GM18507 (cell line): ENCODE results near the gene LRRC3.
"Not testable (repeated sequence)": the region's sequence is repeated elsewhere in the genome, so short reads cannot be mapped to it uniquely, and the experiment has no call there.

Experiments
- DNase-seq: peaks from one replicate; pipeline ENCODE4 v3.0.0; 2011; ENCODE audit warnings: low read depth; ENCODE audit not compliant: insufficient read length; ENCODE audit errors: extremely low spot score
- FAIRE-seq: peaks from 2 replicates; lab custom pipeline; 2011; peaks lifted over from hg19 to GRCh38; lab: Jason Lieb, UNC

The LRRC3 gene

GRCh38 chr21:44490816-44491215, 35.5 kb downstream of the LRRC3 start:
- FAIRE-seq, result no peak
- DNase-seq, result no peak

- DNase-seq (no peak), FAIRE-seq (no peak)
Measured at GRCh38 chr21:44492567-44493385, 37.5 kb downstream of the LRRC3 start.

- no peak for DNase-seq
- FAIRE-seq, result no peak
Measured at GRCh38 chr21:44494418-44494817, 39.1 kb downstream of the LRRC3 start.

GRCh38 chr21:44494956-44495355, 39.6 kb downstream of the LRRC3 start:
- FAIRE-seq, result no peak
- DNase-seq, result no peak

DNA sequence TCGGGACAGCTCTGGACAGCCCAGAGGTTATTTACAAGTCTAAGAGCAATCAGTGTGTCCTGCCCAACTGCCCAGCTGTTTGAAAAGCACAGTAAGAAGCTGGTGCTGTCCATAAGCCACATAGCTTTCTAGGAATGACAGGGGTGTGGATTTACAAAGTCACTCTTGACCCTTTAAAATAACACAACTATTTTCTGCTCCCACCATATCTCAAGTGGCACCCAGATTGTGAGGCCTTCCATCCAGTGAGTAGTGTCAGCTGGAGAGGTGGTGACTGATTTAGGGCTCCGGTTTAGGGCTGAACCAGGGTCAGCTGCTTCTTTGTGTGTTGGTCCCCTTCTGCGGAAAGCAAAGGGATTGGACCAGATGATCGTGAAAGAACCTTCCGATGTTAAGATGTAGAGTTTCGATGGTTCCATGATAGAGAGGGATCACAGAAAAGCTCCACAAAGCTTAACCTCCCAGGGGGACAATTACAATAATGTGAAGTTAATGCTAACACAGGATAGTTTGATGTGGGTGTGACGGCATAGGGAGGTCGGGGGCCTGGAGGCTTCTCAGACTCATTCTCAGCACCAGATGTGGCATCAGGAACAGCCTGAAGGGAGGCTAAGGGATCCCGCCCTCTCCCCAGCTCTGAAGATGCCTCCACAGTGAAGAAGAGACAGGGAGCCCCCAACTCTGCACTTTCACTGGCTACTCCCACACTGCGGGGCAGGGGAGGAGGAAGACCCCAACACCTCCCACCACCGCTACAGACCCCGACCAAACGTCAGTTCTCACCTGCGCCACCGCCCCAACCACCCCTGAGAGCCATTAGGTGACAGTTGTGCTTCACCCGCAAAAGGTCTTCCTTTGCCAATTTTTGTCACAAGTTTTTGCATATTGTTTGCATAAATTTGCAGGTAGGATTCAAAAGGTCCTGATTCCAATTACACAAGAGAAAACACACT, 40.6 kb downstream of the LRRC3 start:
- no peak for DNase-seq
- FAIRE-seq, result no peak

- FAIRE-seq (no peak), DNase-seq (no peak)
Measured at GRCh38 chr21:44496564-44497550, 41.5 kb downstream of the LRRC3 start.

GRCh38 chr21:44497703-44498126, 42.4 kb downstream of the LRRC3 start:
- DNase-seq (no peak), FAIRE-seq (no peak)

GRCh38 chr21:44498280-44499210, 43.2 kb downstream of the LRRC3 start:
- no peak for DNase-seq
- no peak for FAIRE-seq

GRCh38 chr21:44499211-44499560, 43.9 kb downstream of the LRRC3 start:
- DNase-seq, result no peak
- no peak for FAIRE-seq

- FAIRE-seq (no peak), DNase-seq (no peak)
Measured at GRCh38 chr21:44499631-44500030, 44.3 kb downstream of the LRRC3 start.

DNA sequence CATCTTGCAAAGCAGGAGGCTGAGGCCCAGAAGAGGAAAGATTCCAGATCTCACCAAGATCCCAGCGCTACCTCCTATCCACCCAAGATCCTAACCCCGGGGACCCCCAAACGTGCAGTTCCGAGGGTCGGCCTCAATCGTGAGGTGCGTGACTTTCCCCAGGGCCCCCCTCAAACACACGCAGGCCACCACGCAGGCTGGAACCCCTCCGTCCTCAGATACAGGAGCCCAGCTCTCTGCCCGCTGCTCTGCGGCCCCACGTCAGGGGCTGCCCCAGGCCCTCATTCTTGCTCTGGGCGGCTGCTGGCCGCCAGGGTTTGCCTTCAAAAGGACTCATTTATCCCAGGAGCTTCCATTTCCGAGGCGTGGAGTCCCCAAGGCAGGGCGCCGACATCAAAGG, 44.8 kb downstream of the LRRC3 start:
- no peak for FAIRE-seq
- DNase-seq, result no peak

GRCh38 chr21:44502171-44502958, 47.1 kb downstream of the LRRC3 start:
- FAIRE-seq (no peak), DNase-seq (no peak)

- not testable (repeated sequence) for DNase-seq, FAIRE-seq
Measured at GRCh38 chr21:44503006-44503889, 47.9 kb downstream of the LRRC3 start.

- no peak for DNase-seq
- FAIRE-seq, result no peak
Measured at GRCh38 chr21:44503901-44504399, 48.6 kb downstream of the LRRC3 start.

DNA sequence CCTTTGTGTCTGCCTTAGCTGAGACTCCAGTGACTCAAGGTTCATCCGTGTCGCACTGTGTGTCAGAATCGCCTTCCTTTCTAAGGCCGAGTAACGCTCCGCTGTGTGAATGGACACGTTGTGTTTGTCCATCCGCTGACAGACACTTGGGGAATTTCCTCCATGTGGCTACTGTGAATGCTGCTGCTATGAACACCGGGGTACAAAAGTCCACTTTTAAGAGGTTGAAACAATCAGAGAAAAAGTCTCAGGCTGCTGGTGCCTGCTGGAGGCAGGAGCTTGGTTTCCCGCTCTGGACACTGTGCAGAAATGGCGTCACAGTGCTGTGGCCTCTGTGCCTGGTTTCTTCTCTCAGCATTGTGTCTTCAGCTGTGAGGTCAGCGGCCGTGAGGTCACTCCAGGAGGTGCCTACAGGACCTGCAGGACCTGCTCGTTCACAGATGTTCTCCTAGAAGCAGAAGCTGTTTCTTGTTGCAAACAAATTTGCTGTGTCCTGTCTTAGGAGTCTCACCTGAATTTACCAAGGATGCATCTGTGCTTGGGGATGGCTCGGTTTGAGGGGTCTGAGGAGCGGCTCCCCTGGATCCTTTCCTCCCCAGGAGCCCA, 50.5 kb downstream of the LRRC3 start:
- FAIRE-seq, result no peak
- DNase-seq, result no peak
